MV-4-11 (cell line): ENCODE data around the gene USP43.
A peak's percentile ranks its signal among the peaks of the same experiment; 100 is the strongest.

ENCODE experiments used
- DNase-seq: peaks from one replicate; lab custom pipeline; 2025; lab: John Stamatoyannopoulos, UW

USP43 gene

GRCh38 chr17:9666461-9667050, 21.2 kb downstream of the USP43 start:
- DNase-seq = peak; percentile 34

- no peak for DNase-seq
These were observed 23.2 kb downstream of the USP43 start for GRCh38 chr17:9668517-9668916.

DNA sequence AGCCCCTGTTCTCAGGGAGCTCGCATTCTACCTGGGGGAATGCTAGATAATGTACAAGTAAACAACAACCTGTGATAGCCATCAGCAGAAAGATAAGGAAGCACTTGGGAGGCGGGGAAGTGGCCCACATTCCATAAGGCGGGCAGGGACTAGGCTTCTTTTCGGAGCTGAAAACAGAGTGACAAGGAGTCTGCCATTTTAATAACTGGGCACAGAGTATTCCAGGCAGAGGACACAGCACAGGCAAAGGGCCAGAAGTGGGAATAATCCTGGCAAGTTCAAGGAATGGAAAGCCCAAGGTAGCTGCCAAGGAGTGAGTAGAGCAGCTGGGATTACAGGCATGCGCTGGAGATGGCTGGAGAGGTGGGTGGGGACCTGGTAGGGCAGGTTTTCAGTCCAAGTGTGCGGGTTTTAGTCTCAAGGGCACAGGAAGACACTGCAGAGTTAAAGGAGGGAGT, 24.3 kb downstream of the USP43 start:
- DNase-seq = no peak

DNA sequence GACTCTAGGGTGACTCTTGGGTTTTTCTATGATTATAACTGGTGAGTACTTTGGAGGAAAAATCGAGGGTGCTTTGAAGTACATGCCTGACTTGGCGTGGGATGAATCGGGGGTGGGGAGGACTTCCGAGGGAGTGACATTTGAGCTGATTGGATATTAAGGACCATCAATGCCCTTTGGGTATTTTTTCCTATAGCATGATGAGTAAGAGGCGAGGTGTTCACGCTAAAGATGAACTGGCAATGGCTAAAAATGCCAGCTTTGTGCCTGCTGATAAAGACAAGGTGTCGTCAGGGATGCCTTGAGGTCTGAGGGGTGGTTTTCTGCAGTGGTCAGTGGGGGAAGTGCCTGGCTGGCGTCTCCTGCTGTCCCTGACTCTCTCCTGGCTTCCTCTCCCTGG, 25.3 kb downstream of the USP43 start:
- no peak for DNase-seq

- no peak for DNase-seq
These were observed 26.2 kb downstream of the USP43 start for GRCh38 chr17:9671559-9671958.

DNA sequence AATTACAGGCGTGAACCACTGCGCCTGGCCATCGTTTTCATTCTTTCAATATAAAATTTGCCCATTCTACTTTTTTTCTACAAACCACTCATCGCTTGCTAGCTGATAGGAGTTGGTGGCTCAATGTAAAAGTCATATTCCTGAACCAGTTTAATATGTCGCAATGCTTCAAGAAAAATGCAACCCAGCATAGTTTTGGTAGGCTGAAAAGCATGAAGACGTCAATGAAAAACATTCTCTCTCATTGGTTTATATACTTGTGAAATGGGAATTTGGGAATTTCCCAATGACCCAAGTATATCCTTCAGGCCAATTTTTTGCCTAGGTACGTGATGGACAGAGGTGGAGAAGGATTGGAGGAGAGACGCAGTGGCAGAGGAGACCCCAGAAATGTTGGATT, 26.9 kb downstream of the USP43 start:
- DNase-seq = no peak

- no peak for DNase-seq
These were observed 27.4 kb downstream of the USP43 start for GRCh38 chr17:9672691-9673090.

- DNase-seq = no peak
These were observed 30.8 kb downstream of the USP43 start for GRCh38 chr17:9676084-9676483.

GRCh38 chr17:9676820-9677310, 31.5 kb downstream of the USP43 start:
- no peak for DNase-seq

GRCh38 chr17:9677411-9677810, 32.1 kb downstream of the USP43 start:
- DNase-seq = no peak

GRCh38 chr17:9677896-9678295, 32.6 kb downstream of the USP43 start:
- DNase-seq = no peak

GRCh38 chr17:9684955-9685621, 39.8 kb downstream of the USP43 start:
- DNase-seq = no peak

DNA sequence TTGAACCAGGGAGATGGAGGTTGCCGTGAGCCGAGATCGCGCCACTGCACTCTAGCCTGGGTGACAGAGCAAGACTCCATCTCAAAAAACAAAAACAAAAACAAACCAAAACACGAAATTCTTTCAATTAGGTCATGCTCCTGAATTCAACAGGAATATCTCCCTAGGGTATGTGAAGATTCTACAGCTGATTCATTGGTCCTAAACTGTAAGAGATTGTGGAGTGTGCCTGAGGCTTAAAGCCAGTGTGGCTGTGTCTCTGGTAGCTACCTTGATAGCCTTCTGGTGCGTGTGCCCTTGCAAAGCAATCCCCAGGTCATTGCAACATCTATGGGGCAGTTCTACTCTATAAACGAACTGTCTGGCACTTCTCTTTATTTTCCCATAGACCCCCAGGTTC, 48.4 kb downstream of the USP43 start:
- no peak for DNase-seq

GRCh38 chr17:9696279-9697044, 51.1 kb downstream of the USP43 start:
- no peak for DNase-seq

GRCh38 chr17:9700136-9700535, 54.8 kb downstream of the USP43 start:
- no peak for DNase-seq

DNA sequence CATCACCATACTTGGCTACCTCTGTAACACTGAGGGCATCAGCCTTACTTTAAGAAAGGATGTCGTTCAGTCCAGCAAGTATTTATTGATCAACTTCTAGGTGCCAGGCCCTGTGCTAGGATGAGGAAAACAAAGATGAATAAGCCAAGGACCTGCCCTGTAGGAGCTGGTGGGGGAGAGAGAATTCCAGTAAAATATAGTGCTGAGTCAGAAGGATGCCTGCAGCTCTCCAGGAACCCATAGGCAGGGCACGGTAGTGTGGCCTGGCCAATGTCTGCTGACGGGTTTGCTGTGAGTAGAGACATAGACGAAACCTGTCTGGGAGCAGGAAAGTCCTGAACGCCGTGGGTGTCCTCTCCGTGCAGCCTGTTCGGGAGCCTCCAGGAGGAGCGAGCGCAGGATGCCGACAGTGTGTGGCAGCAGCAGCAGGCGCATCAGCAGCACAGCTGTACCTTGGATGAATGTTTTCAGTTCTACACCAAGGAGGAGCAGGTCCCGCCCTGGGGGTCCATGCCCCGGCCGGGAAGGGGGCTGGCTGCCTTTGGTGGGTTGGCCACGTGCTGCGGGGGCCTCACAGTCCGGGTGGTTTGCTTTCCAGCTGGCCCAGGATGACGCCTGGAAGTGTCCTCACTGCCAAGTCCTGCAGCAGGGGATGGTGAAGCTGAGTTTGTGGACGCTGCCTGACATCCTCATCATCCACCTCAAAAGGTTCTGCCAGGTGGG, 55.6 kb downstream of the USP43 start:
- no peak for DNase-seq

DNA sequence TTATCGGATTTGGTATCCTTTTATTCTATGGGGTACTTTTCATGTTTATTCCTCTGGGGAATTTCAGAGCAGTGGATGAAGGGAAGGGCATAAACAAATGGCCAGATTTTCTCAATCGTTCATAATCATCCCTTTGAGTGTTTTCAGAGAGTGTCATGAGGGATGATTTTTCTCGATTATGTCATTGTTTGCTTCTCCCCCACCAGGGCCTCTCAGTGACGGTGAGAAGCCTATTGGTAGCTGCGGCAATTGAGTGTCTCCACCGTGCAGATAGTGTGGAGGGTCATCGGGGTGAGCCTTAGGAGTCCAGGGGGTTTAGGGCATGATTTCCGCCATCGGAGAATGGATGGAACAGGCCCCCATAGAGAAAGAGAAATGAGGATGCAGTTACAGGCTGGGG, 57.2 kb downstream of the USP43 start:
- DNase-seq = no peak

GRCh38 chr17:9702914-9703780, 57.8 kb downstream of the USP43 start:
- peak; percentile 3 for DNase-seq

DNA sequence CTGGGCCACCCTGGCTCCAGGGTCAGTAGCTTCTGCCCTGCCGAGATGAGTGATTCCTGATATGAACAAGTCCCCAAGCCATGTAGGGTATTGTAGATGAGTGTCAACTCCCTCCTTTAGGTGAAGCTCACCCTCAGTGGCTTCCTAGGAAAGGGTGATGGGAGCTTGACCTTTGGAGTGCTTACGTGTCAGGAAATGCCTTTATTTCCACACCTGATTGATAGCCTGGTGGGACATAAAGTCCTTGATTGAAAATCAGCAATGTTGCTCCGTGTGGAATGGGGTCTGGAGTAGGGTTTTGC, 58.4 kb downstream of the USP43 start:
- DNase-seq = no peak

- DNase-seq = no peak
These were observed 60.4 kb downstream of the USP43 start for GRCh38 chr17:9705745-9706144.

GRCh38 chr17:9707948-9708347, 62.6 kb downstream of the USP43 start:
- no peak for DNase-seq

- no peak for DNase-seq
These were observed 69.5 kb downstream of the USP43 start for GRCh38 chr17:9714801-9715200.
